ENCODE data around the gene STK32B.

STK32B gene

GRCh38 chr4:5162909-5163508, 111.7 kb downstream of the STK32B start:
- Histone ChIP-seq H3K36me3 (ENCODE audit: insufficient read depth, low read length) (no peaks in the 10 kb centered on the region), H2AFZ (ENCODE audit: low read length) (no peak overlapping the region), H3K27me3 (ENCODE audit: insufficient read depth, low read length, poor library complexity, severe bottlenecking) (no peaks in the 10 kb centered on the region), H4K20me1 (ENCODE audit: insufficient read depth, low read length, poor library complexity, severe bottlenecking) (no peaks in the 10 kb centered on the region), H3K79me2 (ENCODE audit: insufficient read depth, low read length) (no peaks in the 10 kb centered on the region), H3K4me1 (ENCODE audit: insufficient read depth, low read length, poor library complexity, severe bottlenecking) (no peaks in the 10 kb centered on the region), H3K4me3 (ENCODE audit: low read length, poor library complexity, severe bottlenecking) (no peak overlapping the region), H3K4me2 (ENCODE audit: low read depth, low read length, poor library complexity, severe bottlenecking) (no peak overlapping the region), H3K9me2 (replicated peaks; ENCODE audit: low read depth, low read length) (no peaks in the 10 kb centered on the region), H3F3A (ENCODE audit: low read depth) (no peaks in the 10 kb centered on the region), H3K9me3 (ENCODE audit: insufficient read depth, low read depth, low read length) (peaks cover 4% of the 10 kb centered on the region; the same call in 1 of the 2 replicates), H3K9ac (ENCODE audit: low read depth, low read length, poor library complexity, severe bottlenecking) (no peak overlapping the region)
- TF ChIP-seq EZH2phosphoT487 (IDR thresholded peaks at IDR 0.05; ENCODE audit: borderline replicate concordance) = no peak
- TF ChIP-seq, protein P1, sequence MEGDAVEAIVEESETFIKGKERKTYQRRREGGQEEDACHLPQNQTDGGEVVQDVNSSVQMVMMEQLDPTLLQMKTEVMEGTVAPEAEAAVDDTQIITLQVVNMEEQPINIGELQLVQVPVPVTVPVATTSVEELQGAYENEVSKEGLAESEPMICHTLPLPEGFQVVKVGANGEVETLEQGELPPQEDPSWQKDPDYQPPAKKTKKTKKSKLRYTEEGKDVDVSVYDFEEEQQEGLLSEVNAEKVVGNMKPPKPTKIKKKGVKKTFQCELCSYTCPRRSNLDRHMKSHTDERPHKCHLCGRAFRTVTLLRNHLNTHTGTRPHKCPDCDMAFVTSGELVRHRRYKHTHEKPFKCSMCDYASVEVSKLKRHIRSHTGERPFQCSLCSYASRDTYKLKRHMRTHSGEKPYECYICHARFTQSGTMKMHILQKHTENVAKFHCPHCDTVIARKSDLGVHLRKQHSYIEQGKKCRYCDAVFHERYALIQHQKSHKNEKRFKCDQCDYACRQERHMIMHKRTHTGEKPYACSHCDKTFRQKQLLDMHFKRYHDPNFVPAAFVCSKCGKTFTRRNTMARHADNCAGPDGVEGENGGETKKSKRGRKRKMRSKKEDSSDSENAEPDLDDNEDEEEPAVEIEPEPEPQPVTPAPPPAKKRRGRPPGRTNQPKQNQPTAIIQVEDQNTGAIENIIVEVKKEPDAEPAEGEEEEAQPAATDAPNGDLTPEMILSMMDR (conservative IDR thresholded peaks at IDR 0.05; ENCODE audit: low read length) = no peak

DNA sequence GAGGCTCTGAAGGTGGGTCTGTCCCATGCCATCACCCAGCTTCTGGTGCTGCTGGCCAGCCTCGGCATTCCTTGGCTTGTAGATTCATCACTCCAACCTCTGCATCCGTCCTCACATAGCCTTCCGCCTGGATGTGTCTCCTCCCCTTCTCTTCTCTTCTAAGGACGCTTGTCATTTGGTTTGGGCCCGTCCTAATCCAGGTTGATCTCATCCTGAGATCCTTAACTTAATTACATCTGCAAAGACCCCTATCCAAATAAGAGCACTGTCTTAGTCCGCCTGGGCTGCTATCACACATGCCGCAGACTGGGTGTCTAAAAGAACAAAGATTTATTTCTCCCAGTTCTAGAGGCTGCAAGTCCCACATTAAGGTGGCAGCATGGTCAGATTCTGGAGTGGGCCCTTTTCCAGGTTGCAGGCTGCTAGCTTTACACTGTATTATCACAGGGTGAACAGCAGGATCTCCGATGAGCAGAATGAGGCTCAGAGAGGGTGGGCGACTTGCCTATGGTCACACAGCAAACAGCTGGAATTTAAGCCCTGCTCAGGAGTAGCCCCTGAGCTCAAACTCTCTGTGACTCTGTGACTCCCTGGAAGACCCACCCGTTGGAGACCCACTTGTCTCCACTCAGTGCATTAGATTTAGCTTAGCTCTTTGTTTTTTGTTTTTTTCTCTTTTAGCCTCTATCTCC, 113.1 kb downstream of the STK32B start:
- no peaks in the 10 kb centered on the region for H3K79me2 ChIP-seq (ENCODE audit: insufficient read depth, low read length)
- no peak overlapping the region for H3K4me2 ChIP-seq (ENCODE audit: low read depth, low read length, poor library complexity, severe bottlenecking)
- H3K36me3 ChIP-seq (ENCODE audit: insufficient read depth, low read length) = no peaks in the 10 kb centered on the region
- H4K20me1 ChIP-seq (ENCODE audit: insufficient read depth, low read length, poor library complexity, severe bottlenecking) = no peaks in the 10 kb centered on the region
- no peaks in the 10 kb centered on the region for H3F3A ChIP-seq (ENCODE audit: low read depth)
- no peak overlapping the region for H3K9ac ChIP-seq (ENCODE audit: low read depth, low read length, poor library complexity, severe bottlenecking)
- no peaks in the 10 kb centered on the region for H3K9me2 ChIP-seq (replicated peaks; ENCODE audit: low read depth, low read length)
- no peak overlapping the region for H3K4me3 ChIP-seq (ENCODE audit: low read length, poor library complexity, severe bottlenecking)
- no peaks in the 10 kb centered on the region for H3K27me3 ChIP-seq (ENCODE audit: insufficient read depth, low read length, poor library complexity, severe bottlenecking)
- no peak overlapping the region for H2AFZ ChIP-seq (ENCODE audit: low read length)
- no peak for TF ChIP-seq EZH2phosphoT487 (IDR thresholded peaks at IDR 0.05; ENCODE audit: borderline replicate concordance)
- TF ChIP-seq, protein P1 (conservative IDR thresholded peaks at IDR 0.05; ENCODE audit: low read length) = no peak
- H3K9me3 ChIP-seq (ENCODE audit: insufficient read depth, low read depth, low read length) = peaks cover 4% of the 10 kb centered on the region; the same call in 1 of the 2 replicates
- no peaks in the 10 kb centered on the region for H3K4me1 ChIP-seq (ENCODE audit: insufficient read depth, low read length, poor library complexity, severe bottlenecking)

DNA sequence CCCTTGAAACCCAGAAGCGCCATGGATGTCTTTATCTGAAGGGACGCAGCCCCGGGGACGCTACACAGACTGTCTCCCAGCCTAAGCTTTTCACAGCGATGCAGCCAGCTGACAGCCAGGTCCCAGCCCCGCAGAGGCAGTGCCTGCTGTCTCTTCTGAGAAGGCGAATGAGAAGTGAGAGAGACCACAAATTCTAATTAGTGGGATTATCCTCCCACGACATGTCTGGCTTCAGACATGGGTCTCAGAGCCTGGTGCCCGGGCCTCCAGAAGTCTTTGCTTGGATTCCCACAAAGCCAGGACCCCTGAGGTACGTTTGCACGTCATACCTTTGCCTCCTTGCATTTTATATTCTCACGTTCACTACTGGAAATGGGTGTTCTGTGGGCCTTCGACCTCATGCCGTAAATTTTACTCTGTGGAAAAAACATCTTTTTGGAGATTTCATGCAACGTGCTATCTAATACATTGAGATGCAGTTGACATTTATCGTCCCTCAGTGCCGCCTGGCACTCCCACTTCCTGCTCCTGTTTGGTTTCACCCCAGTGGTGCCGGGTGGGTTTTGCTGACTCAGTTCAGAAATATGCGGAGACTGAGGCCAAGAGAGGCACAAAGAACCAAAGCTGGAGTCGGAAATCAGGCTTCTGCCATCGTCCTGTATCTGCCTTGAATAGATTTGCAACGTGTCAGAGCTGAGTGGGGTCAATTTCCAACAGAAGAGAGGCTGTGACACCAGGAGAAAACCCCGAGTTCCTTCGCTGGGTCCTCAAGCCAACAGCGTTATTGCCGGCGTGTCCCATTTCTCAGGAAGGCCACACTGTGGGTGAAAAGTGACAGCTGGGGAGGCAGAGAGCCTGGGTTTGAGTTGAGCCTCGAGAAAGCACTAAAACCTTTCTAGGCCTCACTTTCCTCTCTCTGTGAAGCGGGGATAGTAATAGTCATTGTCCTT, 114.4 kb downstream of the STK32B start:
- Histone ChIP-seq H3K4me1 (ENCODE audit: insufficient read depth, low read length, poor library complexity, severe bottlenecking) (no peaks in the 10 kb centered on the region), H3K4me3 (ENCODE audit: low read length, poor library complexity, severe bottlenecking) (no peak overlapping the region), H2AFZ (ENCODE audit: low read length) (no peak overlapping the region), H3K27me3 (ENCODE audit: insufficient read depth, low read length, poor library complexity, severe bottlenecking) (no peaks in the 10 kb centered on the region), H3K4me2 (ENCODE audit: low read depth, low read length, poor library complexity, severe bottlenecking) (no peak overlapping the region), H4K20me1 (ENCODE audit: insufficient read depth, low read length, poor library complexity, severe bottlenecking) (no peaks in the 10 kb centered on the region), H3K36me3 (ENCODE audit: insufficient read depth, low read length) (no peaks in the 10 kb centered on the region), H3F3A (ENCODE audit: low read depth) (no peaks in the 10 kb centered on the region), H3K9ac (ENCODE audit: low read depth, low read length, poor library complexity, severe bottlenecking) (no peak overlapping the region), H3K79me2 (ENCODE audit: insufficient read depth, low read length) (no peaks in the 10 kb centered on the region), H3K9me3 (ENCODE audit: insufficient read depth, low read depth, low read length) (peaks cover 4% of the 10 kb centered on the region; the same call in 1 of the 2 replicates), H3K9me2 (replicated peaks; ENCODE audit: low read depth, low read length) (no peaks in the 10 kb centered on the region)
- no peak for TF ChIP-seq EZH2phosphoT487 (IDR thresholded peaks at IDR 0.05; ENCODE audit: borderline replicate concordance)
- TF ChIP-seq, protein P1 (conservative IDR thresholded peaks at IDR 0.05; ENCODE audit: low read length) = no peak

All from Loucy (cell line).